Measurements from ENCODE around the gene SNTG2.

Gene SNTG2

DNA sequence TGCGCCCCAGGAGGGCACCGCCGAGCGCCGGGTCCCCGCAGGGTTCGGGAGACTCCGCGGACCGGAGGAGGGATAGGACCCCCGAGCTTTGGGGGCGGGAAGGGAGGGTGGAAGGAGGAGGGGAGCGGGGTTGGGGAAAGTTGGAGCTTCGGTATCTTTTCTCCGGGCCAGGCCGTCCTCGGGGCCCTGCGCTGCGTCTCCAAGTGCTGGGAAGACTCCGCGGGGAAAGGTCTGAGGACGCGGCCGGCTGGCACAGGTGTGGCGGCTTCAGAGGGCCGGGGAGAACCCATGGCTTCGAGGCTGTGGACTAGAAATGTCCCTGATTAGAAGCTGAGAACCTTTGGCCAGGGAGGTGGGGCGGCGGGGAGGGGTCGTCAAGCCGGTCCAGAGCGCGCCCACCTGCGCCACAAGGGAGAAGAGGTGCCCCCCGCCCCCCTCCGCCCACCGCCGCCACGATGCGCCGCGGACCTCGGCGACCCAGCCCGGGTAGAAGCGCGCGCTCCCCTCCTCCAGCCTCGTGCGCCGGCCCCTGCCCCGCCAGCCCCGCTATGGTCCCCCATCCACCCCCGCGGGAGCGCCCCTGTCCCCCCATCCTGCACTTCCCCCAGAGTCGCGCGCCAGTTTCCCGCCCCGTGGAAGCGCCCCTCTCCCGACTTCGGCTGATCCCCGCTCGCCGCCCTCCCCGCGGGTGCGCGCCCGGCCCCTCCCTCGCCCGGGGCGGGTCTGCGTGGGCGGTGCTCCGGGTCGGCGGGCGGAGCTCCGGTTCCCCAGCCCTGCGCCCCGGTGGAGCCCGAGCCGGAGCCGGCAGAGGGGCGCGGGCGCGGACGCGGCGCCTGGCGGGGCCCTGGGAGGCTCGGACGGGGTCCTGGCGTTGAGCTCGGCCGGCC is at the start of gene SNTG2:
Gene SNTG2, plus strand, starts transcription at position 770 of the 887 bp plus-strand sequence. CDS start 148 bp downstream, outside the sequence.
- TF ChIP-seq, protein P1, sequence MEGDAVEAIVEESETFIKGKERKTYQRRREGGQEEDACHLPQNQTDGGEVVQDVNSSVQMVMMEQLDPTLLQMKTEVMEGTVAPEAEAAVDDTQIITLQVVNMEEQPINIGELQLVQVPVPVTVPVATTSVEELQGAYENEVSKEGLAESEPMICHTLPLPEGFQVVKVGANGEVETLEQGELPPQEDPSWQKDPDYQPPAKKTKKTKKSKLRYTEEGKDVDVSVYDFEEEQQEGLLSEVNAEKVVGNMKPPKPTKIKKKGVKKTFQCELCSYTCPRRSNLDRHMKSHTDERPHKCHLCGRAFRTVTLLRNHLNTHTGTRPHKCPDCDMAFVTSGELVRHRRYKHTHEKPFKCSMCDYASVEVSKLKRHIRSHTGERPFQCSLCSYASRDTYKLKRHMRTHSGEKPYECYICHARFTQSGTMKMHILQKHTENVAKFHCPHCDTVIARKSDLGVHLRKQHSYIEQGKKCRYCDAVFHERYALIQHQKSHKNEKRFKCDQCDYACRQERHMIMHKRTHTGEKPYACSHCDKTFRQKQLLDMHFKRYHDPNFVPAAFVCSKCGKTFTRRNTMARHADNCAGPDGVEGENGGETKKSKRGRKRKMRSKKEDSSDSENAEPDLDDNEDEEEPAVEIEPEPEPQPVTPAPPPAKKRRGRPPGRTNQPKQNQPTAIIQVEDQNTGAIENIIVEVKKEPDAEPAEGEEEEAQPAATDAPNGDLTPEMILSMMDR (conservative IDR thresholded peaks at IDR 0.05; ENCODE audit: low read depth, low read length) = no peak
- peak within 1 kb of the TSS; percentile 8 for H3K4me3 ChIP-seq (ENCODE audit: low read length)
- no peak for DNase-seq (ENCODE audit: low read depth)

- H3K4me3 ChIP-seq (ENCODE audit: low read length) = no peak overlapping the region
- no peak for DNase-seq (ENCODE audit: low read depth)
- TF ChIP-seq, protein P1 (conservative IDR thresholded peaks at IDR 0.05; ENCODE audit: low read depth, low read length) = no peak
These were observed 48.1 kb upstream of the SNTG2 start for GRCh38 chr2:902584-902983.

DNA sequence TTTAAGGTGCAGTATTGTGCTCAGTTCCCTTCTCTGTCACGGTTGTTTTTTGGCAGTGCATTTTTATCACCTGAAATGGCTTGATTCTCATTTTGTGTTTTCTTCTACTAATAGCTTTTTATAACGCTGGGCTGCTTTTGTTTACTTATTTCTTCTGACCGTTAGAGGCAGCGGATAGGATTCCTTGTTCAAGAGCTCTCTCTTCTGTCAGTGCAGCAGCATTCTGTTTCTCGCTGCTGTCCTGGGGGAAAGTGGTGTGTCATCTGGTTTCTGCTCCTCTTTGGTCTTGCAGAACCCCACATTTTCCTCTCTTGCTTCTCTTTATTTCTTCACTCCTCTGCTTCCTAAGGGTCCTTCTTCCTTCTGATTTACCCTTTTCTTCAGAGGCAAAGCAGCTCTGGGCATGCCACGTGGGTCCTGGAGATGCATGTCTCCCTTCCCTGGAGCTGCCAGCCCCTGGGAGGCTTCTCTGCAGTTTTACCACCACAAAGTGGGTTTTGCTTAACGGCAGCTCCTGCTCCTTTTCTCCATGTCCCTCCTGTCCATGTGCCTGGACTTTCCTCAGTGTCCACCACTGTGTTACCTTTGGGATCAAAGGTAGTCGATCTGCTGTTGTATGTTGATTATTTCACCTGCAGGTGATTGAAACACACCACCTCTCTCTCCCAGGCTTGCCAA is 47.3 kb upstream of the SNTG2 start:
- H3K4me3 ChIP-seq (ENCODE audit: low read length) = no peak overlapping the region

DNA sequence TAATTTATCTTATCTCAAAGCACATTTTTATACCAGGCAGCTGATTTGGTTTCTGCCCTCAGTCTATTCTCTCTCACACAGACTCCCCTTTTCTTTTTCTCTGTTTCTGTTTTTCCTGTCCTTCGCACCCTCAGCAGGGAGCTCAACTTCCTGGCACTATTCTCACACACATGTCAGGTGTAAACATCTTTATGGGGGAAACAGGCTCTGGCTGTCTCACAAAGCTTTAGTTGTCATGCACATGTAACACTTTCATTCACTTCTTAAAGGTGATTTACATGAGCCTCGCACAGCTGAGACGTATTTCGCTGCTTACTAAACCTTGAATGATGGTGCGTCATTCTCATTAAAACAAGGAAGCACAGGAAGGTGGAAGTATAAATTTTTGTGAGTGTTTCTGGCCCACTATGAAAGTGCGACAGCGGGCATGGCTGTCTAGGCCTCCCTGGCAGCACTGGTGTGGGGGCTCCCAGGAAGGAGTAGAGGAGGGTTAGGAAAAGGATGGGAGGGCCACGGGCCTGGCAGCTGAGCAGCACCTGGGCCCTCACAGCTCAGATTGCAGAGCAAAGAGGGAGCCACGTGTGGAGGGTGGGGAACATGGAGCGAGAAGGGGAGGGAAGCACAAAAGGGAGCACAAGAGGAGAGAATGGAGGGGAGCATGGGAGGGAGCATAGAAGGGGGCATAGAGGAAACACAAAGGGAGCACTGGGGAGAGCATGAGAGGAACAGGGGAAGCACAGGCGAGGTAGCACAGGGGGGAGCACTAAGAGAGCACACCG is 46.2 kb upstream of the SNTG2 start:
- no peak overlapping the region for H3K4me3 ChIP-seq (ENCODE audit: low read length)
- TF ChIP-seq, protein P1 (conservative IDR thresholded peaks at IDR 0.05; ENCODE audit: low read depth, low read length) = no peak
- DNase-seq (ENCODE audit: low read depth) = no peak

More for the DNA sequence above, 47.3 kb upstream of the SNTG2 start:
- DNase-seq (ENCODE audit: low read depth) = no peak
- TF ChIP-seq, protein P1 (conservative IDR thresholded peaks at IDR 0.05; ENCODE audit: low read depth, low read length) = no peak

DNA sequence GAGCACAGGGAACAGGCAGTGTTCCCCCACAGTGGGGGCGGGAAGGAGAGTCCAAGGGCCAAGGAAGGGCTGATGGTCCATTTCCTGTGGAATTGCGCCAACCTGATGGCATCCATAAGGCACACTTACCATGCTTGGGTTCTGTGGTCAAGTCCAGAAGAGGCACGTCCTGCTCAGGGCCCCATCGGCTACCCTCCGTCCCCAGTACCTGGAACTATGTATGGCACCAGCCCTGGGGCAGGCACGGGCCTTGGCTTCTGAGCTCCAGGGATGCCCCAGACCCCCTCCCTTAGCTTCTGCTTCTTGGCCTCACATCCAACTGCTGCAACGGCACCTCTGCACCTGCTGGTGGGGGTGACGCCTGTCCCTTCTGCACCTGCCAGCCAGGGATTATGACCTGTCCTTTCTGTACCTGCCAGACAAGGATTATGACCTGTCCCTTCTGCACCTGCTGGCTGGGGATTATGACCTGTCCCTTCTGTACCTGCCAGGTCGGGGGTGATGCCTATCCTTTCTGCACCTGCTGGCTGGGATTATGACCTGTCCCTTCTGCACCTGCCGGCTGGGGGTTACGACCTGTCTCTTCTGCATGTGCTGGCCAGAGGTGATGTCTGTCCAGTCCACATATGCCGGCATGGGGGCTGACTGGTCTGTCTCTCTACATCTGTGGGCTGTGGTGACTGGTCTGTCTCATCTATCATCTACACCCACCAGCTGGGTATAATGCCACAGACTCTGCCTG is 45.4 kb upstream of the SNTG2 start:
- TF ChIP-seq, protein P1 (conservative IDR thresholded peaks at IDR 0.05; ENCODE audit: low read depth, low read length) = no peak
- H3K4me3 ChIP-seq (ENCODE audit: low read length) = no peak overlapping the region
- DNase-seq (ENCODE audit: low read depth) = no peak

GRCh38 chr2:905833-906140 is 44.9 kb upstream of the SNTG2 start:
- DNase-seq (ENCODE audit: low read depth) = no peak
- TF ChIP-seq, protein P1 (conservative IDR thresholded peaks at IDR 0.05; ENCODE audit: low read depth, low read length) = no peak
- H3K4me3 ChIP-seq (ENCODE audit: low read length) = no peak overlapping the region

All from retinal pigment epithelial cell (primary cell).